MM.1S (cell line): ENCODE data around the gene HKDC1.

Experiments used
- DNase-seq: peaks from one replicate; pipeline ENCODE4 v3.0.0-alpha.2; 2015
- H2AFZ ChIP-seq: fragments of 300-600 bp; sonication (generic); 2 replicates; pipeline ENCODE4 v1.6.0; 2016; ENCODE audit warnings: antibody characterized with exemption, low read length
- H3F3A ChIP-seq: fragments of 300-600 bp; sonication (generic); 2 replicates; pipeline ENCODE4 v1.6.1; 2016; ENCODE audit warnings: mild to moderate bottlenecking, antibody characterized with exemption, low read length, moderate library complexity, mixed read lengths; ENCODE audit not compliant: insufficient read depth
- H3K27ac ChIP-seq: fragments of 300-600 bp; sonication (generic); 2 replicates; pipeline ENCODE4 v1.5.1; 2016; ENCODE audit warnings: mild to moderate bottlenecking, low read length
- H3K27me3 ChIP-seq: fragments of 300-600 bp; sonication (generic); replicated peaks from 2 replicates; pipeline ENCODE4 v1.6.0; 2016; ENCODE audit warnings: low read length; ENCODE audit not compliant: insufficient read depth
- H3K36me3 ChIP-seq: fragments of 300-600 bp; sonication (generic); replicated peaks from 2 replicates; pipeline ENCODE4 v1.6.1; 2016; ENCODE audit warnings: mild to moderate bottlenecking, low read length, mixed read lengths; ENCODE audit not compliant: insufficient read depth
- H3K4me1 ChIP-seq: fragments of 300-600 bp; sonication (generic); 2 replicates; pipeline ENCODE4 v1.6.1; 2016; ENCODE audit warnings: low read length, mixed read lengths
- H3K4me2 ChIP-seq: fragments of 300-600 bp; sonication (generic); 2 replicates; pipeline ENCODE4 v1.6.0; 2016; ENCODE audit warnings: low read depth, low read length
- H3K4me3 ChIP-seq: fragments of 300-600 bp; sonication (generic); 2 replicates; pipeline ENCODE4 v1.5.1; 2016; ENCODE audit warnings: low read length, mixed read lengths
- H3K79me2 ChIP-seq: fragments of 300-600 bp; sonication (generic); 2 replicates; pipeline ENCODE4 v1.6.1; 2016; ENCODE audit warnings: mixed run types, low read length, mixed read lengths
- H3K9ac ChIP-seq: fragments of 300-600 bp; sonication (generic); 2 replicates; pipeline ENCODE4 v1.6.1; 2016; ENCODE audit warnings: low read length, mixed read lengths
- H3K9me2 ChIP-seq: fragments of 300-600 bp; sonication (generic); replicated peaks from 2 replicates; pipeline ENCODE4 v1.6.1; 2016; ENCODE audit warnings: mild to moderate bottlenecking, low read length, mixed read lengths; ENCODE audit not compliant: insufficient read depth
- H3K9me3 ChIP-seq: fragments of 300-600 bp; sonication (generic); replicated peaks from 2 replicates; pipeline ENCODE4 v1.6.1; 2016; ENCODE audit warnings: mild to moderate bottlenecking, low read length, mixed read lengths; ENCODE audit not compliant: insufficient read depth
- H4K20me1 ChIP-seq: fragments of 300-600 bp; sonication (generic); 2 replicates; pipeline ENCODE4 v1.6.1; 2016; ENCODE audit warnings: mild to moderate bottlenecking, low read length, moderate library complexity, mixed read lengths; ENCODE audit not compliant: insufficient read depth
- EZH2 ChIP-seq: fragments of 300-600 bp; sonication (generic); optimal IDR thresholded peaks from 2 replicates; pipeline ENCODE3; 2017; ENCODE audit warnings: low read depth, mild to moderate bottlenecking, antibody characterized with exemption, low read length, mixed read lengths
- EZH2phosphoT487 ChIP-seq: fragments of 300-600 bp; sonication (generic); IDR thresholded peaks from 2 replicates; pipeline ENCODE4 v1.6.1; 2018; ENCODE audit warnings: antibody characterized with exemption, low read length
- TF ChIP-seq, protein P1 (sequence below): fragments of 300-600 bp; sonication (generic); IDR thresholded peaks from 2 replicates; pipeline ENCODE4 v1.5.1; 2016; ENCODE audit warnings: antibody characterized with exemption, low read length, mixed read lengths

HKDC1 gene

DNA sequence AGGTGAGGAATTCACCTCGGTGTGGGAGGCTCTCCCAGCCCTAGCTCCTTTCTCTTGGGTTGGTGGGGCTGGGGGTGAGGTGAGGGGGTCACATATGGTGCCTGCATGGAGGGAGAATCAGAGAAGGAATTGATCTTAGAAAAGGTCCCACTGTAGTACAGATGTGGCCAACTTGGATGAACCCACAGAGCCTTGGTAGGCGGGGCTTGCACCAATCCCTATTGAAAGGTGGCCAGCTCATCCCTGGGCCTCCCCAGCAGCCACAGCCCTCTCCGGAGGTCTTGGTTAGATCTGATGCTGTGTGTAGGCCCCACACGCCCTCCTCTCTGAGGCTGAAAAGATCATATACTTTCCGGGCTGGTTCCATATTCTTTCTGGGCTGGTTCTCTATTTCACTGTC, 19.0 kb downstream of the HKDC1 start:
- no peak for DNase-seq
- TF ChIP-seq EZH2phosphoT487 (no peak), EZH2 (no peak)
- TF ChIP-seq, protein P1, sequence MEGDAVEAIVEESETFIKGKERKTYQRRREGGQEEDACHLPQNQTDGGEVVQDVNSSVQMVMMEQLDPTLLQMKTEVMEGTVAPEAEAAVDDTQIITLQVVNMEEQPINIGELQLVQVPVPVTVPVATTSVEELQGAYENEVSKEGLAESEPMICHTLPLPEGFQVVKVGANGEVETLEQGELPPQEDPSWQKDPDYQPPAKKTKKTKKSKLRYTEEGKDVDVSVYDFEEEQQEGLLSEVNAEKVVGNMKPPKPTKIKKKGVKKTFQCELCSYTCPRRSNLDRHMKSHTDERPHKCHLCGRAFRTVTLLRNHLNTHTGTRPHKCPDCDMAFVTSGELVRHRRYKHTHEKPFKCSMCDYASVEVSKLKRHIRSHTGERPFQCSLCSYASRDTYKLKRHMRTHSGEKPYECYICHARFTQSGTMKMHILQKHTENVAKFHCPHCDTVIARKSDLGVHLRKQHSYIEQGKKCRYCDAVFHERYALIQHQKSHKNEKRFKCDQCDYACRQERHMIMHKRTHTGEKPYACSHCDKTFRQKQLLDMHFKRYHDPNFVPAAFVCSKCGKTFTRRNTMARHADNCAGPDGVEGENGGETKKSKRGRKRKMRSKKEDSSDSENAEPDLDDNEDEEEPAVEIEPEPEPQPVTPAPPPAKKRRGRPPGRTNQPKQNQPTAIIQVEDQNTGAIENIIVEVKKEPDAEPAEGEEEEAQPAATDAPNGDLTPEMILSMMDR, result no peak
- H3K27ac ChIP-seq, result no peak overlapping the region
- no peaks in the 10 kb centered on the region for H3K27me3 ChIP-seq
- no peaks in the 10 kb centered on the region for H3K36me3 ChIP-seq
- no peaks in the 10 kb centered on the region for H3K79me2 ChIP-seq
- H4K20me1 ChIP-seq, result no peaks in the 10 kb centered on the region
- H3F3A ChIP-seq, result no peaks in the 10 kb centered on the region
- no peaks in the 10 kb centered on the region for H3K9me3 ChIP-seq
- no peaks in the 10 kb centered on the region for H3K9me2 ChIP-seq
- H3K9ac ChIP-seq, result no peak overlapping the region
- no peaks in the 10 kb centered on the region for H3K4me1 ChIP-seq
- no peak overlapping the region for H3K4me2 ChIP-seq
- H3K4me3 ChIP-seq, result no peak overlapping the region
- no peak overlapping the region for H2AFZ ChIP-seq

DNA sequence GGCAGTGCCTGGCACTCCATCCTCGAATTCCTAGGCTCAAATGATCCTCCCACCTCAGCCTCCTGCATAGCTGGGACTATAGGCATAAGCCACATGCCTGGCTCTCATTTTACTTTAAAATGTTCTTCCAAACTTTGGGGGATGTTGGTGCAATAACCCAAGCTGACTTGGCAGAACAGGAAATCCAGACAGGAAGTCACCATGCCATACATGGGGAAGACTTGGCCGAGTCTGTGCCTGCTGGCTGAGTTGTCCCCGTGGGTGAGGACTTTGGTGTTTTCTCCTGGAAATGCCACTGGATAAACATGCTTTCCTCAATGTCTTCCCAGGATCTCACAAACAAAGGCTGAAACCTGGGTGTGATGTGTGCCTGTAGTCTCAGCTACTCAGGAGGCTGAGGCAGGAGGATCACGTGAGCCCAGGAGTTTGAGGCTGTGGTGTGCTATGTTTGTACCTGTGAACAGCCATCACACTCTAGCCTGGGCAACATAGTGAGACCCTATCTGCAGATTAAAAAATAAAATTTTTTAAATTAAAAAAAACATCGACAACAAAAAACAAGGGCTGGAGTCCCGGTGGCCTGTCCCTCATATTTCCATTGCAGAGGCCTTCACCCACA, 19.8 kb downstream of the HKDC1 start:
- H3K9me2 ChIP-seq, result no peaks in the 10 kb centered on the region
- H2AFZ ChIP-seq, result no peak overlapping the region
- H3K4me2 ChIP-seq, result no peak overlapping the region
- no peaks in the 10 kb centered on the region for H4K20me1 ChIP-seq
- H3K27ac ChIP-seq, result no peak overlapping the region
- no peak for TF ChIP-seq EZH2phosphoT487
- TF ChIP-seq, protein P1, result no peak
- TF ChIP-seq EZH2, result no peak
- no peaks in the 10 kb centered on the region for H3K36me3 ChIP-seq
- no peaks in the 10 kb centered on the region for H3K4me1 ChIP-seq
- no peaks in the 10 kb centered on the region for H3K9me3 ChIP-seq
- no peak overlapping the region for H3K4me3 ChIP-seq
- no peaks in the 10 kb centered on the region for H3K27me3 ChIP-seq
- DNase-seq, result no peak
- H3K9ac ChIP-seq, result no peak overlapping the region
- no peaks in the 10 kb centered on the region for H3K79me2 ChIP-seq
- no peaks in the 10 kb centered on the region for H3F3A ChIP-seq

DNA sequence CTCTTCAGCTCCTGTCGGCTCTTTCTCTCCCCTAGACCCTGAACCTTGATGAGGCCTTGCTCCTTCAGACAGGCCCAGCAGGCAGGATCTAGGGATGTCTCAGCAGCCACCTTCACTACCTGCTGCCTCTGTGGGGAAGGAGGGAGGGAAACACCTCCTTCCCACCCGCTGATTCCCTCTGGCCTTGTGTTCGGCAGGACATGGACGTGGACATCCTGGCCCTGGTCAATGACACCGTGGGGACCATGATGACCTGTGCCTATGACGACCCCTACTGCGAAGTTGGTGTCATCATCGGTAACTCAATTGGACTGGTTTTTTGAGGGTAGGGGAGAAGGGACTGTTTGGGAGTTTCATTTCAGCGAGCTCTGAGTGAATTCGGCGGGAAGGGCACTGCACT, 20.3 kb downstream of the HKDC1 start:
- no peak for DNase-seq

More for the DNA sequence above, 20.3 kb downstream of the HKDC1 start:
- H2AFZ ChIP-seq, result no peak overlapping the region
- H3K4me1 ChIP-seq, result no peaks in the 10 kb centered on the region
- no peak overlapping the region for H3K27ac ChIP-seq
- H4K20me1 ChIP-seq, result no peaks in the 10 kb centered on the region
- no peak overlapping the region for H3K4me2 ChIP-seq
- no peaks in the 10 kb centered on the region for H3F3A ChIP-seq
- H3K4me3 ChIP-seq, result no peak overlapping the region
- no peaks in the 10 kb centered on the region for H3K36me3 ChIP-seq
- no peaks in the 10 kb centered on the region for H3K9me3 ChIP-seq
- no peaks in the 10 kb centered on the region for H3K9me2 ChIP-seq
- H3K9ac ChIP-seq, result no peak overlapping the region
- TF ChIP-seq, protein P1, result no peak
- no peak for TF ChIP-seq EZH2phosphoT487
- TF ChIP-seq EZH2, result no peak
- H3K27me3 ChIP-seq, result no peaks in the 10 kb centered on the region
- H3K79me2 ChIP-seq, result no peaks in the 10 kb centered on the region
